HG03045 (cell line): ENCODE measurements around the gene MACROD2.

Experiments
- ATAC-seq: cut with Tn5 transposase; IDR thresholded peaks from one replicate; pipeline ENCODE4 v1.9.1; 2021; ENCODE audit warnings: mild to moderate bottlenecking, moderate library complexity; ENCODE audit not compliant: unreplicated experiment

The MACROD2 gene

GRCh38 chr20:14832630-14833029 lies 837.3 kb downstream of the MACROD2 start:
- ATAC-seq: peak; percentile 76

DNA sequence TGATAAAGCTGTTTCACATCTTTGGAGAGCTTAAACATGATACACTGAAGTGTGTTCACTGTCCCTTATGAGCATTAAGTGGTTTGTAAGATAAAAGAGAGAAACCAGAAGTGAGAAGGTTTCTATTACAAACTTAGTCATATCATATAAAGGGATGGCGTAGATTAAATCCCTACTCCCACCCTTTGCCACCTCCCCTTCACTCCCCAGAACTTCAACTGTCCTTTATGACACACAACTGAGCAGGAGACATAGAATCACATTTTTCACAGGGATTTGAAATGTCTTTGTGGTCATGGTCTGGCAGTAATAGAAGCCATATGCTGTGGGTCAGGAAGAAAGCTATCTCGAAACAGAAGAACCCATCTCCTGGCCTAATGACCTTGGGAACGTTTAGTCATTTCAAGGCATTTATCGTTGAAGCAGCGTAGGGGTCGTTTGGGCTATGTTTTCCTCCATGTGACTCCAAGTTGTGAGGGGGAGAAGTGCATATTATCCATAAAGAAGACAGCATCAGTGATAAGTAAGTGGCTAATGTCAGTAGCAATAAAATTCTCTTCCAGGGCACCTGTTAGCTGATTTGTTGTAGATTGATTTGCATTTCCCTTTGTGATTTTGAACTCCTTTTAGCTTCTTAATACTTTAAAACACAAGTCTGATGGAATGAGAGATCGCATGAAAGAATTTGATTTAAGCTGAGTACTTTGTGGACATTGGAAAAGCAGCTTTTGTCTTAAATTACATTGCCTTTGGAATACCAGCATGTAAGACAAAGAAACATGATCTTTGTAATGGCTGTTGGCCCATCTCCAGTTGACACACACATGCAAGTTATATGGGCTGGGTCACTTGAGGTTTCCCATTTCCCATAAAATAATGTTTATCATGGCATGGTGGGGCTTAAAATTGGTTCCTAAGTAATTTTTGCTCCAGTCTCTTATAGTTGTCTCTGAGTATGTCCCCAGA lies 843.6 kb downstream of the MACROD2 start:
- no peak for ATAC-seq

DNA sequence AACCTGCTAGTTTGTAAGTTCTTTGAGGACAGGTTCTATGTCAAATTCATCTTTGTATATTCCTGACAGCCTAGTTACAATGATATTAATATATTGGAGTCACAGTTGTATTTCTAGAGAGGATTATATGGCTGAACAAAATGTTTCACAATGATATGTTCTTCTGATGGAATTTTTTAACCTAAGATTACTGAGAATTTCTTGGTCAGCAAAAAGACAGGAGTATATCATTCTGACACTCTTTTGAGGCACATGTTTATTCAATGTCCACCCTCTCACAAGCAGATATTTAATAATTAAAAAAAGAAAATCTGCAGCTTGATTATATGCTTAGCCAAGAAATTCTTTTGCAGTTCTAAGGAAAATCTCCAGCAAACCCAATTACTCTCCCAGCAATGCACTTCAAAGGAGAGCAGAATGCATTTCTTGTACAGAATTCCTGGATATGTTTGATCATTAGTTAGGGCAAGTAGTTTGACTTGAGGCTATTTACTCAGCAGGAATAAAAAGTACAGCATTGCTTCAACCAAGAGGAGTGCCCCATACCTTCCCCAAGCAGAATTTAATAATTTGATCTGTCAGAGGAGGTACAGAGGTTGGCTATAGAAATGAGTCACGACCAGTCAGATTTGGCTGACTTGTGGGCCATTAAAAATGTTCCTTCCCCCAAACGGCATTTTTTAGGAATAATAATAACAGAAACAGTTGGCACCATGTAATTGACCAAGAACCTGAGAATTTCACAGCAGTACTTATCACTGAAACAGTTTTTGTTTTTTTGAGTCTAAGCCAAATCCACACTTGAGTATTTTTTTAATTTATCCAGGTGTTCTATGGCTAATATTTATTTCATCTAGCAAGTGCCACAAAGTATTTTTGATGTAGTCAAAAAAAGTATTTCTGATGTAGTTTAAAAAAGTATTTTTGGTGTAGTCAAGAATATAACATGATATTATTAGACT lies 850.2 kb downstream of the MACROD2 start:
- no peak for ATAC-seq

DNA sequence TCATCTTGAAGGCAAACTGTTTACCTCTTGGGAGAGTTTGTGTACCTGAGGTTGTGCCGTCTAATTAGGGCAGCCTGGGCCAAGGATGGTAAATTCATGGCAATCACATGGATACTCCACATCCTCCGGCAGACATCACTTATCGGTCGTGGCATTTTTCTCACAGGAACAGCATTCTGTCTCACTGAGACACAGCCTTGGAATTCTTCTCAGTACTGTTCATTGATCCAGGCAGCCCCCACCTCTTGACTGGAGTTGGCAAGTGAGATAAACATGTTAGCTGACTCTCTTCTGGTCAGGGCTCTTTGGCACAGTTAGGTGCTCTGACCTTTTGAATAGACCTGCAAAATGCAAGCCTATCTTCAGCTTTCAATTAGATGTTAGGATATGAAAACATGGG lies 853.5 kb downstream of the MACROD2 start:
- no peak for ATAC-seq

- ATAC-seq: no peak
Observed at GRCh38 chr20:14853079-14853478, 857.8 kb downstream of the MACROD2 start.

- no peak for ATAC-seq
Observed at GRCh38 chr20:14855171-14855570, 859.9 kb downstream of the MACROD2 start.

GRCh38 chr20:14859627-14860026 lies 864.3 kb downstream of the MACROD2 start:
- no peak for ATAC-seq

GRCh38 chr20:14860410-14860814 lies 865.1 kb downstream of the MACROD2 start:
- ATAC-seq: no peak

GRCh38 chr20:14861028-14861699 lies 865.8 kb downstream of the MACROD2 start:
- no peak for ATAC-seq

GRCh38 chr20:14865169-14865568 lies 869.9 kb downstream of the MACROD2 start:
- no peak for ATAC-seq

- ATAC-seq: no peak
Observed at GRCh38 chr20:14865731-14866130, 870.4 kb downstream of the MACROD2 start.

GRCh38 chr20:14866841-14867514 lies 871.7 kb downstream of the MACROD2 start:
- no peak for ATAC-seq

- no peak for ATAC-seq
Observed at GRCh38 chr20:14877301-14878028, 882.1 kb downstream of the MACROD2 start.

- ATAC-seq: no peak
Observed at GRCh38 chr20:14878676-14879019, 883.3 kb downstream of the MACROD2 start.

DNA sequence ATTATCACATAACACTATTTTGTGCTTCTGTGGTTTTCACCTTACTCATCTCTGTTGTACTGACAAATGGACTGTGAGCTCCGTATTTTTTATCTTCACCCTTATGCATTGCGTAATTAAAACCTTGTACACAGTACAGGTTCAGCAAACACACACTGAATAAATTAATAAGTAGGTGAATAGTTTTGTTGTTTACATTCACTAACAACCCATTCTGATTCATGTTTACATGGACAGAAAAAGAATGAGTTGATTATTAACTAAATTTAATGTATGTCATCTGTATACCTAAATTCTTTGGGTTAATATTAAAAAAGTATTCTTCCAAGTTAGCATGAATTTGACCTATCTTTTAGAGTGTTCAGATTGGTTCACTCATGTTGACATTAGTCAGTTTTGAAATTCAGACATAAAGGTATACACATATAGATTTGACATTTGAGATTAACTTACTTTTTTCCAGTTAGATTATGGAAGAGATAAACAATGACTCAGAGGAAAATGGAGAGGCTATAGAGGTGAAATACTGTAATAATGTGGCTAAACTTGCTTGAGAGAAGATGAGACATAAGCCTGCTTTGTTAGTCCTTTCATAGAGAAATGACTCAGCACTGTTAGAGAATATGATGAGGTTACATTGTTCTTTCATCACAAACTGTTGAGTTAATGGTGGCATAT lies 883.8 kb downstream of the MACROD2 start:
- no peak for ATAC-seq

- no peak for ATAC-seq
Observed at GRCh38 chr20:14879839-14880238, 884.5 kb downstream of the MACROD2 start.

DNA sequence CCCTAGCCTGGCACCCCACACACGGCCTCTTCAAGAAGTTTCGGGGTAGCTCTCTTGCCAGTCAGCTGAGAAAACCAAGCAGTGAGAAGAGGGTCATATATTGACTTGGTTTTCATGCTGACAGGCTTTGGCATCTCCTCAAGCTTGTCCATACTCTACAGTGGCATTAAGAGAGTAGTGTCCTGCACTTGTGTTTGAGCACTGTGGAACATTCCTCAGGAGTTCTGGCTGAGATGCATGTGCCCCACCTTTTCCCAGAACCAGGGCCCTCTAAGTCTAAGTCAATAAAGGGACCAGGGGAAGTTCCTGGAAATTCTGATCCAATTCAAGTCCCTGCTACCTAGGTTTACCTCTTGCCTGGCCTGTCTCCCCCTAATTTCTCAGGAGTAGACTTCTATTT lies 886.2 kb downstream of the MACROD2 start:
- no peak for ATAC-seq

DNA sequence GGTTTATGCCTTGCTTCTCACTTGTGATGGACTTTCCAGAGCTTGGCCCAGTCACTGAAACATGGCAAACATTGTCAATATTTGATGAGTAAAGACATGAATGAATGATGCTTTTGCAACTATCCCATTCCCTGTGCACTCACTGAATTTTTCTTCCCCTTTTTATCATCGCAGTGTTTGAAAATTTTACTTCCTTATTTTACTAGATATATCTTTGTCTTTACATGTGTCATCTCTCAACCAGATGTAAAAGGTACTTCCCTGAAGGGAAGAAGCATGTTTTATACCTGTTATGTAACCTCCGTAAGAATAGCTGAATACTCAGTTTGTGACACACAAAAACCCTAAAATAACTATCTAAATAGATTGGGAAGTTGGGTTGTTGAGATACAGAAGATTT lies 886.8 kb downstream of the MACROD2 start:
- ATAC-seq: no peak

- no peak for ATAC-seq
Observed at GRCh38 chr20:14882846-14883245, 887.5 kb downstream of the MACROD2 start.
